ENCODE measurements around the gene AEN. TPM values are rescaled to one million over a fixed set of nuclear protein-coding genes. Genes with fewer than 3 reads are reported as not detected.

The AEN gene
- total RNA-seq, 1 donor from 2014 or later: 48.4 TPM

- H3K27me3 ChIP-seq (ENCODE audit: control insufficient read depth, insufficient read depth, low read length): no peaks in the 10 kb centered on the region
- no peak overlapping the region for H3K4me3 ChIP-seq (ENCODE audit: low read depth, low read length)
- H3K36me3 ChIP-seq (ENCODE audit: control insufficient read depth, insufficient read depth, low read length): no peaks in the 10 kb centered on the region
- no peak for DNase-seq (ENCODE audit: low read depth)
- TF ChIP-seq, protein P1, sequence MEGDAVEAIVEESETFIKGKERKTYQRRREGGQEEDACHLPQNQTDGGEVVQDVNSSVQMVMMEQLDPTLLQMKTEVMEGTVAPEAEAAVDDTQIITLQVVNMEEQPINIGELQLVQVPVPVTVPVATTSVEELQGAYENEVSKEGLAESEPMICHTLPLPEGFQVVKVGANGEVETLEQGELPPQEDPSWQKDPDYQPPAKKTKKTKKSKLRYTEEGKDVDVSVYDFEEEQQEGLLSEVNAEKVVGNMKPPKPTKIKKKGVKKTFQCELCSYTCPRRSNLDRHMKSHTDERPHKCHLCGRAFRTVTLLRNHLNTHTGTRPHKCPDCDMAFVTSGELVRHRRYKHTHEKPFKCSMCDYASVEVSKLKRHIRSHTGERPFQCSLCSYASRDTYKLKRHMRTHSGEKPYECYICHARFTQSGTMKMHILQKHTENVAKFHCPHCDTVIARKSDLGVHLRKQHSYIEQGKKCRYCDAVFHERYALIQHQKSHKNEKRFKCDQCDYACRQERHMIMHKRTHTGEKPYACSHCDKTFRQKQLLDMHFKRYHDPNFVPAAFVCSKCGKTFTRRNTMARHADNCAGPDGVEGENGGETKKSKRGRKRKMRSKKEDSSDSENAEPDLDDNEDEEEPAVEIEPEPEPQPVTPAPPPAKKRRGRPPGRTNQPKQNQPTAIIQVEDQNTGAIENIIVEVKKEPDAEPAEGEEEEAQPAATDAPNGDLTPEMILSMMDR (IDR thresholded peaks at IDR 0.05; ENCODE audit: insufficient read depth, low read length, severe bottlenecking): no peak
- peak; percentile 47 for FAIRE-seq
These were observed 30.1 kb downstream of the AEN start for GRCh38 chr15:88651136-88651732.

DNA sequence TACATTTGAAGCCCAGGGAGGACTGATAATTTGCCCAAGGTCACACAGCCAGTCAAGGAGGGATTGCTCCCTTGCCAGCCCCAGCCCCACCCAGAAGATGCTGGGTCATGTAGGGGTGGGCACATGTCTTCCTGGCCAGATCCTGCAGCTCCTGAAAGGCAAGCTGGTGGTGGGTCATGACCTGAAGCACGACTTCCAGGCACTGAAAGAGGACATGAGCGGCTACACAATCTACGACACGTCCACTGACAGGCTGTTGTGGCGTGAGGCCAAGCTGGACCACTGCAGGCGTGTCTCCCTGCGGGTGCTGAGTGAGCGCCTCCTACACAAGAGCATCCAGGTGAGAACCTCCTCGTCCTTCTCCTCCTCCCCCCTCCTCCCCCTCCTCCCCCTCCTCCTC is 30.8 kb downstream of the AEN start:
- Histone ChIP-seq H3K27me3 (ENCODE audit: control insufficient read depth, insufficient read depth, low read length) (no peaks in the 10 kb centered on the region), H3K36me3 (ENCODE audit: control insufficient read depth, insufficient read depth, low read length) (no peaks in the 10 kb centered on the region), H3K4me3 (ENCODE audit: low read depth, low read length) (no peak overlapping the region)
- no peak for FAIRE-seq
- TF ChIP-seq, protein P1 (IDR thresholded peaks at IDR 0.05; ENCODE audit: insufficient read depth, low read length, severe bottlenecking): no peak
- DNase-seq (ENCODE audit: low read depth): no peak

DNA sequence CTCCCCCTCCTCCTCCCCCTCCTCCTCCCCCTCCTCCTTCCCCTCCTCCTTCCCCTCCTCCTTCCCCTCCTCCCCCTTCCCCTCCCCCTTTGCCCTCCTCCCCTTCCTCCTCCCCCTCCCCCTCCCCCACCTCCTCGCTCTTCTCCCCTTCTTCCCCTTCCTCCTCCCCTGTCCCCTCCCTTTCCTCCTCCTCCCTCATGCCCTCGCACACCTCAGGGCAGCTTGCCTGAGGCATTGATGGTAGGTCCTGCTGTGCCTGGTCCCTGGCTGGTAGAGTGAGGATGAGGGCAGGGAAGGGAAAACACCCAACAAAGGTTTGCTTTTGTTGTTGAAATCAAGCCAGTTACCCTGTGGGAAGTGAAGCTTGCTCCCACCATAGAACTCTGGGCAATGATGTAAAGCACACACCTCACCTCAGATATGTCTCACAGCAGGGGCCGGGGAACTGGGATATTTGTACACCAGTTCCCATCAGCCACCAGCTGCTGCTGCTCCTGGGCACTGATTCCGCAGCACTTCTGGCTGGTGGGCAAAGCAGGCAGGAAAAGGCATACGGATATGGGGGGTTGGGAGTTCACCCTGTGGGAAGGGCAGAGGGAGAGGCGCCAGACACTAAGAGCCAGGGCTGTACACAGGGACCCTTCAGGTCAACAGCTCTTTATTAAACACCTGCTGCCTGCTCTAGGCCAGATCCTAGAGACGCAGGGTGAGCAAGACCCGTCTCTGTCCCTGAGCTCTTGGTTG is 31.5 kb downstream of the AEN start:
- no peak for FAIRE-seq
- TF ChIP-seq, protein P1 (IDR thresholded peaks at IDR 0.05; ENCODE audit: insufficient read depth, low read length, severe bottlenecking): no peak
- Histone ChIP-seq H3K36me3 (ENCODE audit: control insufficient read depth, insufficient read depth, low read length) (no peaks in the 10 kb centered on the region), H3K4me3 (ENCODE audit: low read depth, low read length) (no peak overlapping the region), H3K27me3 (ENCODE audit: control insufficient read depth, insufficient read depth, low read length) (no peaks in the 10 kb centered on the region)
- no peak for DNase-seq (ENCODE audit: low read depth)

GRCh38 chr15:88653200-88654064 is 32.3 kb downstream of the AEN start:
- DNase-seq (ENCODE audit: low read depth): peak; percentile 75

DNA sequence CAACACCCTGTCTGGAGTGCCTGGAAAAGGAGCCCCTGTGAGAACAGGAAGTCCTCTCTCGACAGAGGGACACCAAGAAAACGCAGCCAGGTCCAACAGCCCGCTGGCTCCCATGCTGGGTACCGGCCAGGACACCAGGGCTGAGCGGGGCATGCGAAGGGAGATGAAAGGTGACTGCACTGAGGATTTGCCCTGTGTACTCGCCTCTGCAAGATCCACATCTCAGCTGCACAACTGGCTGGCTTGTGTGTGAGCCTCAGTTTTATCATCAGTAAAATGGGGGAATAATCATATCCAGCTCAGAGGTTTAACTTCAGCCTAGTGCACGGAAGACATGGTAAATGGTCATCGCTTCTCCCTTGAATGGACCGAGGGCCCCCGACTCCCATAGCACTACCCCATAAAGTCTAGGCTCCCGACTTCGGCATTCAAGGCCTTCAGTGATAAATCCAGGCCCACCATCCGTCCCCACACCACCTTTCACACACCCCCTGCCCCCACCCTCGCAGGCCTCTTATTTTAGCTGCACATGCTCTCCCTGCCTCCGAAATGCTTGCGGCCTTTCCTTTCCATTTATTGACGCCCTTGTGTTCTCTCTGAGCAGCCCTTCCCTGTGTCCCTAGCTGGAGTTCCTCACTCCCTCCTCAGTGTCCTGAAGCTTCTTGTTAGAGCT is 33.4 kb downstream of the AEN start:
- DNase-seq (ENCODE audit: low read depth) (no peak), FAIRE-seq (peak; percentile 72)
- H3K4me3 ChIP-seq (ENCODE audit: low read depth, low read length): no peak overlapping the region
- H3K27me3 ChIP-seq (ENCODE audit: control insufficient read depth, insufficient read depth, low read length): no peaks in the 10 kb centered on the region
- H3K36me3 ChIP-seq (ENCODE audit: control insufficient read depth, insufficient read depth, low read length): no peaks in the 10 kb centered on the region
- TF ChIP-seq, protein P1 (IDR thresholded peaks at IDR 0.05; ENCODE audit: insufficient read depth, low read length, severe bottlenecking): no peak

More at GRCh38 chr15:88653200-88654064, 32.3 kb downstream of the AEN start:
- H3K27me3 ChIP-seq (ENCODE audit: control insufficient read depth, insufficient read depth, low read length): no peaks in the 10 kb centered on the region
- no peaks in the 10 kb centered on the region for H3K36me3 ChIP-seq (ENCODE audit: control insufficient read depth, insufficient read depth, low read length)
- H3K4me3 ChIP-seq (ENCODE audit: low read depth, low read length): no peak overlapping the region
- TF ChIP-seq, protein P1 (IDR thresholded peaks at IDR 0.05; ENCODE audit: insufficient read depth, low read length, severe bottlenecking): no peak
- FAIRE-seq: no peak
